K562 (cell line): ENCODE data around the gene CD300E. TPM values are rescaled to one million over a fixed set of nuclear protein-coding genes. Genes with fewer than 3 reads are reported as not detected.

Source experiments
- ATAC-seq: fragments of 200-7000 bp; cut with Tn5 transposase; 3 replicates; pipeline ENCODE4 v1.9.1; 2020; ENCODE audit warnings: moderate library complexity
- BruUV-seq: library from RNA; stranded (reverse); fragments of 400-500 nt; replicated peaks from 2 replicates; lab custom pipeline; 2021; lab: Mats Ljungman, UMichigan
- CTCF ChIA-PET: fragments of 300-600 bp; formaldehyde crosslinking; extraction: SDS; loops from one replicate; lab custom pipeline; 2021; ENCODE audit warnings: low intra/inter-chr PET ratio; lab: Yijun Ruan, JAX
- POLR2A ChIA-PET: fragments of 300-600, 350-650 bp; sonication (Branson Sonifier 250); formaldehyde crosslinking; extraction: SDS; loops from one replicate; lab custom pipeline; 2021; ENCODE audit warnings: antibody characterized with exemption, inconsistent platforms; lab: Yijun Ruan, JAX
- DNase-seq, 4 experiments: peaks; one replicate each; pipeline versions ENCODE4 v3.0.0 to v3.0.0-alpha.2; 2011 to 2018; ENCODE audit warnings: low spot score in 3 of 4, mixed read lengths in 3 of 4; ENCODE audit errors: extremely low read depth in 1 of 4
- FAIRE-seq: peaks from 2 replicates; lab custom pipeline; 2011; peaks lifted over from hg19 to GRCh38; lab: Jason Lieb, UNC
- H2AFZ ChIP-seq: 2 replicates; pipeline ENCODE4 v1.6.0; 2011; ENCODE audit warnings: low read depth, low read length, control low read depth, inconsistent platforms
- H3K27ac ChIP-seq: fragments of 200-600 bp; 3 replicates; pipeline ENCODE4 v1.8.0; 2011; ENCODE audit warnings: low read depth, mild to moderate bottlenecking, control low read depth, inconsistent platforms, low read length, moderate library complexity, mixed read lengths; ENCODE audit errors: extremely low read depth
- H3K27me3 ChIP-seq, 2 experiments: fragments of 300-600 bp in 1 of 2; 2 replicates in 1 of 2; 3 replicates in 1 of 2; pipeline versions ENCODE4 v1.6.0 to v1.8.0; 2011; ENCODE audit warnings: inconsistent platforms in 2 of 2, low read length in 2 of 2, mild to moderate bottlenecking in 1 of 2, mixed read lengths in 1 of 2, moderate library complexity in 1 of 2; ENCODE audit not compliant: control insufficient read depth in 2 of 2, insufficient read depth in 2 of 2
- H3K36me3 ChIP-seq: fragments of 300-600 bp; 3 replicates; pipeline ENCODE4 v1.8.0; 2011; ENCODE audit warnings: mild to moderate bottlenecking, low read length, inconsistent platforms; ENCODE audit not compliant: control insufficient read depth, insufficient read depth
- H3K4me1 ChIP-seq, 2 experiments: fragments of 200-600 bp in 1 of 2; replicated peaks in 1 of 2; 2 replicates in 1 of 2; 3 replicates in 1 of 2; pipeline versions ENCODE4 v1.5.1 to v1.8.0; 2011; ENCODE audit warnings: inconsistent platforms in 2 of 2, low read length in 2 of 2, mild to moderate bottlenecking in 1 of 2, mixed read lengths in 1 of 2, moderate library complexity in 1 of 2; ENCODE audit not compliant: control insufficient read depth in 2 of 2, insufficient read depth in 2 of 2
- H3K4me2 ChIP-seq: 2 replicates; pipeline ENCODE4 v1.6.1; 2011; ENCODE audit warnings: low read length, control low read depth, inconsistent platforms, mixed read lengths; ENCODE audit not compliant: insufficient read depth
- H3K4me3 ChIP-seq: fragments of 200-600 bp; sonication (generic), shearing (Covaris generic); 2 replicates; pipeline ENCODE4 v1.5.1; 2016; ENCODE audit warnings: control low read depth, inconsistent platforms
- H3K79me2 ChIP-seq: fragments of 200-600 bp; 3 replicates; pipeline ENCODE4 v1.8.0; 2011; ENCODE audit warnings: low read length, inconsistent platforms; ENCODE audit not compliant: control insufficient read depth, insufficient read depth
- H3K9ac ChIP-seq, 2 experiments: 2 replicates each; pipeline versions ENCODE4 v1.6.0 to v1.6.1; 2011; ENCODE audit warnings: low read depth in 2 of 2, low read length in 2 of 2, control low read depth in 1 of 2, inconsistent platforms in 1 of 2, mild to moderate bottlenecking in 1 of 2, mixed read lengths in 1 of 2; ENCODE audit not compliant: insufficient read depth in 1 of 2
- H3K9me1 ChIP-seq: one replicate; pipeline ENCODE4 v1.6.0; 2011; ENCODE audit warnings: inconsistent platforms, mild to moderate bottlenecking, low read length, moderate library complexity; ENCODE audit not compliant: control insufficient read depth, insufficient read depth
- H3K9me3 ChIP-seq: replicated peaks from 2 replicates; pipeline ENCODE4 v1.5.1; 2011; ENCODE audit warnings: low read depth, low read length, inconsistent platforms; ENCODE audit not compliant: control insufficient read depth, insufficient read depth
- H4K20me1 ChIP-seq: replicated peaks from 2 replicates; pipeline ENCODE4 v1.6.1; 2011; ENCODE audit warnings: low read length, inconsistent platforms, mixed read lengths; ENCODE audit not compliant: control insufficient read depth, insufficient read depth
- E2F5 ChIP-seq: sonication (generic); formaldehyde crosslinking; IDR thresholded peaks from 2 replicates; pipeline ENCODE4 v1.8.0; 2022; ENCODE audit warnings: mild to moderate bottlenecking, missing genetic modification reagents
- FOXJ3 ChIP-seq: sonication (generic); formaldehyde crosslinking; IDR thresholded peaks from 2 replicates; pipeline ENCODE4 v1.4.0; 2020; ENCODE audit warnings: mild to moderate bottlenecking, missing genetic modification reagents
- SMAD4 ChIP-seq: fragments of 250-450 bp; sonication (Bioruptor Pico); conservative IDR thresholded peaks from 2 replicates; pipeline ENCODE4 v1.8.0; 2021; ENCODE audit warnings: inconsistent platforms, mild to moderate bottlenecking, moderate library complexity
- ZC3H4 ChIP-seq: sonication (generic); formaldehyde crosslinking; IDR thresholded peaks from 2 replicates; pipeline ENCODE4 v1.9.0; 2021; ENCODE audit warnings: missing genetic modification reagents, borderline replicate concordance
- ZFP36 ChIP-seq: fragments of 150-350 bp; IDR thresholded peaks from 2 replicates; pipeline ENCODE4 v1.6.1; 2018; ENCODE audit warnings: low read length, low read depth; ENCODE audit not compliant: partially characterized antibody
- ZNF165 ChIP-seq: fragments of 250-450 bp; sonication (Bioruptor Pico); IDR thresholded peaks from 2 replicates; pipeline ENCODE4 v1.4.0; 2020; ENCODE audit warnings: borderline replicate concordance
- ZNF584 ChIP-seq: fragments of 200-800 bp; sonication (Bioruptor generic); IDR thresholded peaks from 2 replicates; pipeline ENCODE4 v1.6.1; 2016; ENCODE audit warnings: low read depth, mild to moderate bottlenecking, missing genetic modification characterization, missing compliant biosample characterization
- WGBS: fragments of 100-300 bp; shearing (Covaris generic); methylation state at CpG from one replicate; pipeline ENCODE4 v1.1.6; 2016; ENCODE audit warnings: low coverage, mixed read lengths; ENCODE audit not compliant: insufficient coverage; ENCODE audit errors: missing lambda C conversion rate; 5-methylcytosine and 5-hydroxymethylcytosine counted together
- in situ Hi-C: fragments of 300-500 bp; cut with MboI; formaldehyde crosslinking; loops from 4 replicates; pipeline ENCODE4 v1.15.0; 2018; ENCODE audit warnings: inconsistent platforms, mixed read lengths
- intact Hi-C: fragments of 100-400 bp; cut with micrococcal nuclease; formaldehyde crosslinking; loops from 2 replicates; pipeline ENCODE4 v1.14.2; 2022
- polyA plus RNA-seq, 8 experiments: library from polyadenylated mRNA; depleted of rRNA in 4 of 8; stranded (reverse) in 5 of 8; unstranded in 3 of 8; fragments of >200 nt; fragmentation: Nextera tagmentation in 2 of 8; fragmentation: Illumina TruSeq in 1 of 8; extraction: Ambion mirVana in 2 of 8; extraction: Trizol in 1 of 8; gene quantifications; 2 replicates each; pipeline versions ENCODE4 v1.2.1 to v1.2.3, GENCODE V29; 2011 to 2014; ENCODE audit warnings: inconsistent platforms in 1 of 8, missing spikeins in 1 of 8
- total RNA-seq, 7 experiments: library from RNA; depleted of rRNA in 6 of 7; stranded (reverse); fragments of >200 nt in 6 of 7; fragmentation: Illumina TruSeq in 2 of 7; extraction: Trizol in 2 of 7; gene quantifications; 2 replicates each; pipeline versions ENCODE4 v1.2.1 to v1.2.3, GENCODE V29; 2011 to 2021; ENCODE audit warnings: low replicate concordance in 1 of 7

The CD300E gene
- total and polyA plus RNA-seq, 9 of the 15 experiments (the other 6 are each of a cell fraction or from before 2014, with no cell fraction given) = not detected

- Histone ChIP-seq H3K79me2 (no peaks in the 10 kb centered on the region), H3K4me1 (no peaks in the 10 kb centered on the region), H3K4me3 (no peak overlapping the region), H3K27me3 (peaks cover 19 to 48% of the 10 kb centered on the region in 2 experiments), H3K9ac (no peak overlapping the region), H3K4me2 (no peak overlapping the region), H3K9me3 (no peaks in the 10 kb centered on the region), H3K9me1 (no peaks in the 10 kb centered on the region), H2AFZ (no peak overlapping the region), H3K36me3 (no peaks in the 10 kb centered on the region), H3K27ac (no peak overlapping the region), H4K20me1 (no peaks in the 10 kb centered on the region)
- DNase-seq (no peak), ATAC-seq (no peak), FAIRE-seq (no peak)
- 5% methylated on average over 9 of the region's 9 CpGs for WGBS
- CTCF ChIA-PET = no interaction called here
- intact Hi-C loops (no loop called here), in situ Hi-C loops (no loop called here)
- POLR2A ChIA-PET = interaction anchor here (0.7 to 0.9 kb wide), 2 partner anchors 22 to 133 kb away, joined by 3 to 5 read pairs; no protein-coding TSS in a partner anchor
- BruUV-seq = no TSS peak
- no peak for TF ChIP-seq SMAD4 (CRISPR knock-in tag)
- TF ChIP-seq ZNF165 (CRISPR knock-in tag) = no peak
- TF ChIP-seq E2F5 = no peak
- no peak for TF ChIP-seq ZNF584 (CRISPR knock-in tag)
- no peak for TF ChIP-seq ZC3H4 (CRISPR knock-in tag)
- TF ChIP-seq FOXJ3 (CRISPR knock-in tag) = no peak
- no peak for TF ChIP-seq ZFP36
Measured at GRCh38 chr17:74632617-74633016, 9.1 kb upstream of the CD300E start.
